Activated CD4-positive, alpha-beta T cell treated with anti-CD3 and anti-CD28 coated beads, Interleukin-2, Interleukin-4, amounts not matched to agents 100 ng/mL and 50 ng/mL, durations not matched to agents 16 hours and 8 hours (primary cell): ENCODE results near the gene DNAI4.
"Not testable (repeated sequence)": the region's sequence is repeated elsewhere in the genome, so short reads cannot be mapped to it uniquely, and the experiment has no call there.

Source experiments
- DNase-seq: peaks from one replicate; pipeline ENCODE4 v3.0.0-alpha.2; 2020; ENCODE audit warnings: low spot score

DNAI4 gene

GRCh38 chr1:66929146-66929688, 4.6 kb upstream of the DNAI4 start:
- peak; percentile 28 for DNase-seq

- DNase-seq, result no peak
These were observed 2.9 kb upstream of the DNAI4 start for GRCh38 chr1:66927528-66927927.

DNA sequence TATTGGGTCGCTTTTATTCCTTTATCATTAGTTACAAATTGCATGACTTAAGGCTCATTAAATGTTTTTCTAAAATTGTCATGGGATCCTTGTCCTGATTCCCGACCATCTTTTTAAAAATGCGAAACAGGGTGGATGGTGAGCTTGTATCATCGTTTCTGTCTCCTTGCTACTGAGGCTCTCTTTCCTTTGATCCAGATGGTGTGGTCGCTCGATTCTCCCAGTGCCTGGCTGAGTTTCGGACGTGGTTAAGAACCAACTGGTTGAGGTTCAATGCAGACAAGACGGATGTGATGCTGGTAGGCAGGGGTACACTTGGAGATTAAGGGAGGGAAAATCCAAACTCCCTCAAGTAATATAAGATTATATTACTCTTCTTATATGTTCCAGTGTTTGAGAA, 1.3 kb upstream of the DNAI4 start:
- no peak for DNase-seq

DNA sequence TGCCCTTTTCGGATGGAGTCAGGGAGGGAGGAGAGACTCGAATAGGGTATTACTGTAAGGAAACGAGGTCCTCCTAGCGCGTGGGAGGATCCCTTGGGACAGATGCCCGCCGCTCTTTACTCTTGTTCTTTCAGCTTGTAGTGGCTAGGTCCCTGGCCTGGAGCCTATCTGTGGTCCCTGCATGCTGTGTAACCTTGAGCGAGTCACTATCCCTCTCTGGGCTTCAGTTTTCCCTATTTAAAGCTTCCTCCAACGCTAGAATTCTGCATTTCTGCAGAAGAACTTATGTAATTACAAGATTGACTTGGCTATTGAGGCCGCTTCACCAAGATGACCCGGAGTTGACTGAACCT, 878 bp upstream of the DNAI4 start:
- DNase-seq, result no peak

GRCh38 chr1:66920543-66920942, 4.1 kb downstream of the DNAI4 start:
- DNase-seq, result no peak

- DNase-seq, result no peak
These were observed 4.8 kb downstream of the DNAI4 start for GRCh38 chr1:66919828-66920227.

DNA sequence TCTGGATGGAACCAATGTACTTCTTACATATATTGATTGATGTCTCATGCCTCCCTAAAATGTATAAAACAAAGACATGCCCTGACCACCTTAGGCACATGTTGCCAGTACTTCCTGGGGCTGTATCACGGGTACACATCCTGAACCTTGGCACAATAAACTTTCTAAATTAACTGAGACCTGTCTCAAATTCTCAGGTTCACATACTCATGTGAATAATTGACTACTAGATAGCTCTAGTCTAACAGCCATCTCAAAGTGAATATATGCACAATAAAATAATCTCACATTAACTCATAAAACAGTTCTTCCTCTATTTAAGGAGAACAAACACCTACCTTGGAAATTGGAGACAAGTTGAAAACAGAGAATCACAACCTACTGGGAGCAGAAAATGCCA, 5.6 kb downstream of the DNAI4 start:
- DNase-seq, result no peak

DNA sequence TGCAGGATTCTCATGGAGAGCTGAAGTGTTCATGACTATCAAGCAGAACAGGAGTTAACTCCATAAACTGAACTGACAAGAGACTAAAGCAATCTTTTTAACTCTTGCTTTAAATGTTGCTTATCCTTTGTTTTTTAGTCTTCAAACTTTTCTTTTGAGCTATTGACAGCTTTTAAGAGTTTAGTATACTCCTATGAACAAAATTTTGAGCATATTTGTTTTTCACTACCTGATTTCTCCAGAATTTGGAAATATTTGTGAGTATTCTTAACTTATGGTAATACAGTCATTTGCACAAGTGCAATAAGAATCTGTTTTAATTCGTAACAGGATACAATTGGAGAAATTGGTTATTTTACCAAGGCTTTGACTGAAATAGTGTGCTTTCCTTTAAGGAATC, 7.2 kb downstream of the DNAI4 start:
- no peak for DNase-seq

DNA sequence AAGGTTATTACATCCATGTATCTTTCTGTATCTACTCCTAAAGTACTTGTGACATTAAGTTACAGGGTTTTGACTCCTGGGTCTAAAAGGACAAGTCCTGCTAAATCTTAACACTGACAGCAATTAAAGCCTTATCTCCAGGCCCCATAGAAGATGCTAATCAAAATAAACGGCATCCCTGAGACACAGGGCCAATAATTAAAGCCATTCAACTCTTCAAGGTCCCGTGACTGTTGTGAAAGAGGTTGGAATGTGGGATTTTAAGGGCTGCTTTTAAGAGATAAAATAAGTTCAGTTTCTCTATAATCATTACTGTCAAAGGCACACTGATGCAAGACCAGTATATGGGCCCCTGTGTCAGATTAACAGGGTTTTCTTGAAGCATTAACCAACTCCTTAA, 8.3 kb downstream of the DNAI4 start:
- no peak for DNase-seq

DNA sequence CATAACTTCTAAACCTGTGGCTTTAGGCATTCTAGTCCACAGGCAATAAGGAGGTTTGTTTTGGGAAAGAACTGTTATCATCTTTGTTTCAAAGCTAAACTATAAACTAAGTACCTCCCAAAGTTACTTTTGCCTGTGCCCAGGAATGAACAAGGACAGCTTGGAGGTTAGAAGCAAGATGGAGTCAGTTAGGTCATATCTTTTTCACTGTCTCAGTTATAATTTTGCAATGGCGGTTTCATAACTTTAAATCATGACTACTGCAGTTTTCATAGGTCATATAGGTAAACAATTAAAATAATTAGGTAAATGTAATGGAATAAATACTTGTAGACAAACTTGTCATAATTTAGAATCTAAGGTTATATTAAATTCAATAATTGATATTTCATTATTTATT, 9.5 kb downstream of the DNAI4 start:
- DNase-seq, result not testable (repeated sequence)

GRCh38 chr1:66893712-66894111, 30.9 kb downstream of the DNAI4 start:
- peak; percentile 1 for DNase-seq

GRCh38 chr1:66890621-66891020, 34.0 kb downstream of the DNAI4 start:
- DNase-seq, result no peak

GRCh38 chr1:66889030-66889429, 35.6 kb downstream of the DNAI4 start:
- no peak for DNase-seq

DNA sequence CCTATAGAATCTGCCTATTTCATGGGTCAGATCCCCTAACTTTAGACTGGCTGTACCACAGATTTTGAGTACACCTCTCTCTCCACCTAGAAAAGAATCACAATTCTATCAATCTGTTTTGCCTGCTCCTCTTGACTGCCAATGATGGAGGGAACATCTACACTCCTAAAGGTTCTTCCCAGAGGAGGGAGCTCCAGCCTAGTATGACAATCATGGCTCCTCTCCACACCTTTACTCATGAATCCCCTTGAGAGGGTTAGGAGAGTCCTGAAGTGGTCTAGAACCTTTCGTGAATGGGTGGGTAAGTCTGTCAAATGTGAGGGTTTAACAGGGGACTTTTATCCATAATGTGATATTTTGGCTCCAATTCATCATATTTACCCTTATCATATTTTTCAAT, 48.0 kb downstream of the DNAI4 start:
- DNase-seq, result no peak

- DNase-seq, result no peak
These were observed 51.5 kb downstream of the DNAI4 start for GRCh38 chr1:66873111-66873510.

DNA sequence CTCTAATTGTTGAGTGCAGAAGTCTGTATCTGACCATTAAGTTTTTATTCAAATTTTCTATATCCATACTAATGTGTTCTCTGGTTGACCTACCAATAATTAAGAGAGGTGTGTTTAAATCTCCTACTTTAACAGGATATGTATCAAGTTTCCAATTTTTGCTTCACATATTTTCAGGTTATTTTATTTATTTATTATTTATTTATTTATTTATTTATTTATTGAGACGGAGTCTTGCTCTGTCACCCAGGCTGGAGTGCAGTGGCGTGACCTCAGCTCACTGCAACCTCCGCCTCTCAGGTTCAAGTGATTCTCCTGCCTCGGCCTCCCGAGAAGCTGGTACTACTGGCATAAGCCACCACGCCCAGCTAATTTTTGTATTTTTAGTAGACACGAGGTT, 52.6 kb downstream of the DNAI4 start:
- not testable (repeated sequence) for DNase-seq

- DNase-seq, result no peak
These were observed 57.2 kb downstream of the DNAI4 start for GRCh38 chr1:66867501-66867900.

DNA sequence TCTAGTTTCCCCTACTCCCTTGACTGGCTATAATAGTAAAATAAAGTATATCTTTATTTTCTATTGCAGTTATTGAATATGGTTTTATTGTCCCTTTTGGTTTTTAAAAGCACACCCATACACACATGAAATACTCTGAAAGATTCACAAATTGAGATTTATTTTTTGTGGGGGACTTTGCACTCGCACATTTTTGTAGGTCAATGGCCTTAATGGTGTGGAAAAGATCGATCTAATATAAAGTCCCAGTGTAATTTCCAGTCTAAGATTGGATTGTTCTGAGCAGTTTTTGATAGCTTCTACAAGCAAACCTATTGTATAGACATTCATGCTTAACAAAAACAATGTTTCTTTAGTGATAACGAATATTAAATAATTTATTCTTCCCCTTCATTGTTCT, 64.1 kb downstream of the DNAI4 start:
- no peak for DNase-seq

GRCh38 chr1:66853379-66853778, 71.3 kb downstream of the DNAI4 start:
- DNase-seq, result no peak

DNA sequence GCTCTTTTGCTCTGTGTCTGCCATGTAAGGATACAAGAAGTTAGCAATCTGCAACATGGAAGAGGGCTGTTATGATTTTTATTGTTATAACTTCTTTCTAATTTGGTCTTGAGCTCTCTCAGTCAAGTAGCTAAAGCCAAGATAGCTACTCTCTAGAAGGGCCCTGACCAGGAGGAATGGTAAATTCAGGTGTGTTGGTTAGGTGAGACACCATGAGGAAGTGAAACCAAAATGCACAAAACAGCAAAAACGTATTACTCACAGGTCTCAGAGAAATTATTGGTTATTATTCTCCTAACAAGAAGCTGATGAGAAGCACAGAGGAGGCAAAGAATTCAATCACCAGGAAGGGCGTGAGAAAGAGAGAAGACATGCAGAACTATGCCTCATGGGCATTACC, 71.8 kb downstream of the DNAI4 start:
- no peak for DNase-seq

- DNase-seq, result no peak
These were observed 73.7 kb downstream of the DNAI4 start for GRCh38 chr1:66850989-66851388.

DNA sequence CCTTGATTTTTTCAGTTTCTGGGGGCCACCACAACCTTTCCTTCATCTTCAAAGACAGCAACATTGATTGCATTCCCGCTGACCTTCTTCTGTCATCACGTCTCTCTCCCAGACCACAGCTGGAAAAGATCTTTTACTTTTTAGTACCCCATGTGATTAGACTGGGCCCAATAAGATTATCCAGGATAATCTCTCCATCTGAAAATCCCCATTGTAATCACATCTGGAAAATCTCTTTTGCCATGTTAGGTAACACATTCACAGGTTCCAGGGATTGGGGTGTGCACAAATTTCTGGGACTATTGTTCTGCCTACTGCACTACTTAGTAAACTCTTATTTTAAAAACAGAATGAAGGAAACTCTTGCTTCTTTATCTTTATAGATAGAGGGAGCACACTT, 76.5 kb downstream of the DNAI4 start:
- DNase-seq, result no peak

DNA sequence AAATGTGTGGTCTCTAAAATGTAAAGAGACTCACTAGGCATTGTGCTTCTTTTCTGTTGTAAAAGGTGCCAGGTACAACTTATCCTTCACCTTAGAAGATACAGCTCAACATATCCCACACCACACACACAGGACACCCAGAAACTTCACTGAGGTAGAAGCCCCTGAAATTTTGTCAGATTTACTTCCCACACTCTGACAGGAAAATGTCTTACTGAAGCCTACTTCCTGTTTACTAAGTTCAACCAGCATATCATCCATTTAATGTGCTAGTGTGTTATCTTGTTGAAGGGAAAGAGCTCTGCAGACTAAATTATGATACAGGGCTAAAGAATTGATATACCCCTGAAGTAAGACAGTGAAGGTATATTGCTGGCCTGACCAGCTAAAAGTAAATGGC, 83.7 kb downstream of the DNAI4 start:
- no peak for DNase-seq

DNA sequence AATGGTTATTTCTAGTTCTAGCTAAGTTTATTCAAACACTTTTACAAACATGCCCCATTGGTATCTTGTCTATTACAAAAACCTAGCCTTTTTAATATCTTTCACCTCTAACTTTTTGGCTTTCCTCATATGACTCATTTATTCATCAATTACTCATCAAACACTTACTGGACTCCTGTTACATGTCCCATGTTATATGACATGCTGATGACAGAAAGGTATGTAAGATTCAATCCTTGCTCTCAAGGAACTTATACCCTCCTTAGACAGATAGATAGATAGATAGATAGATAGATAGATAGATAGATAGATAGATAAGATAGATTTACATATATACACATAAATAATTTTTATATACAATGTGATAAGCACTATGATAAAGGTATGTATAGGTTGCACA, 89.7 kb downstream of the DNAI4 start:
- no peak for DNase-seq

DNA sequence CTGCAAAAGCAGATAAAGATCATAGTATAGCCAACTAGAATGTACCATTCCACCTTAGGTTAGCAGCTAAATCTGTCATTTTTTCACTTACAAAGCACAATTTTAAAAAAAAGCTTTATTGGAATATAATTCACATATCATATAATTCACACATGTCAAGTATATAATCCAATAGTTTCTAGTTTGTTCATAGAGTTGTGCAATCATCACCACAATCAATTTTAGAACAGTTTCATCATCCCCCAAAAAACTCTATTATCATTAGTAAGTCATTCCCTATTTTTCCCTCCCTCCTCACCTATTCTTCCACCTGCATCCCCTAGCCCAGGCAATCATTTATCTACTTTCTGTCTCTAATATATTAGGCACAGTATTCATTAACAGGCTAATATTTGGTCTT, 91.5 kb downstream of the DNAI4 start:
- no peak for DNase-seq
